Measurements from ENCODE around the gene PRODH.

DNA sequence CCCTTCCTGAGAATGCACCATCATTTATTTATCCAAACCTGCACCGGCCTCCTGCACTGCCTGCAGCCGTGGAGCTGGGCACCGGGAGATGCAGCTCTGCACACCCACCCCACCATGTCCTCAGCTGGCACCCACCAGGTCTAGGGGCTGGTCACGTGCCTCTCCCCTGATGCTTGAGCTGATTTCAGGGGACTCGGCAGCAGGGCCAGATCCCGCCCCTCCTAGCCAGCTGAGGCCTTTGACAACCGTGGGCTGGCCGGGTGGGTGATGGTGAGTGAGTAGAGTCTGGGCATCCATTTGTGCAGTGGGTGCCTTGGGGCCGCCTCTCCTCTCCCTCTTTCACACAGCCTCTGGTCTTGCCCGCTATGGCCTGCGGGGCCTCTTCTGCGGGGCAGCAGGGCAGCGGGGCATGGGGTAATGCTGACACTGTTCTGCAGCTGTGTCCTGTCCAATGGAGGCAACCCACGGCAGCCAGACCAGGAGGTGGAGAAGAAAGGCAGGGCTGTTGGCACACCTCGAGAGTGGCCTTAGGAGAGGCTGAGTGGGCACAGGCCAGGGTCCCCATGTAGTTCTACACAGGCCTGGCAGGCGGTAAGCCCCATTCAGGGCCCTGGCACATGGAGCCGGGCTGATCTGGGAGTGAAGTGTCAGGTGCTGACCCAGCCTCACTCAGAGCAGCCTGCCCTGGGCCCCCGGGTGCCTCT, 38.5 kb upstream of the PRODH start:
- no peak for TF ChIP-seq SUZ12 (IDR thresholded peaks at IDR 0.05)
- TF ChIP-seq SP1 (IDR thresholded peaks at IDR 0.05), result no peak
- TF ChIP-seq FOXA1 (IDR thresholded peaks at IDR 0.05), result no peak
- no peak for TF ChIP-seq TARDBP (IDR thresholded peaks at IDR 0.05)
- no peak for TF ChIP-seq HDGF (IDR thresholded peaks at IDR 0.05; ENCODE audit: borderline replicate concordance)
- TF ChIP-seq FOXK2 (IDR thresholded peaks at IDR 0.05), result no peak
- no peak for TF ChIP-seq BHLHE40 (IDR thresholded peaks at IDR 0.05; ENCODE audit: borderline replicate concordance)
- no peak for TF ChIP-seq L3MBTL2 (conservative IDR thresholded peaks at IDR 0.05)

Measured in HEK293T (cell line).